OCI-LY3 (cell line): Measurements from ENCODE around the gene SPI1.

ENCODE experiments used
- CTCF ChIP-seq: fragments of 200-600, 300-600 bp; sonication (generic); IDR thresholded peaks from 2 replicates; pipeline ENCODE4 v1.5.1; 2014; ENCODE audit warnings: antibody characterized with exemption, low read length, low read depth
- EZH2phosphoT487 ChIP-seq: fragments of 200-600 bp; shearing (Covaris generic); IDR thresholded peaks from 2 replicates; pipeline ENCODE4 v1.6.1; 2018; ENCODE audit warnings: antibody characterized with exemption, mixed run types, low read depth

GRCh38 chr11:47352556-47352955, 25.8 kb downstream of the SPI1 start, which contains the start of gene MYBPC3:
- no peak for TF ChIP-seq CTCF
- TF ChIP-seq EZH2phosphoT487, result no peak
